Activated CD4-positive, alpha-beta T cell treated with anti-CD3 and anti-CD28 coated beads for 36 hours (primary cell): ENCODE measurements around the gene SLC9C2. TPM values are rescaled to one million over a fixed set of nuclear protein-coding genes. Genes with fewer than 3 reads are reported as not detected.
"Not testable (repeated sequence)": the region's sequence is repeated elsewhere in the genome, so short reads cannot be mapped to it uniquely, and the experiment has no call there.

ENCODE experiments used
- ATAC-seq: fragments of 200-7000 bp; cut with Tn5 transposase; one replicate; pipeline ENCODE4 v1.10.0; 2021; ENCODE audit warnings: mild to moderate bottlenecking, moderate library complexity
- CTCF ChIA-PET: fragments of 350-600 bp; sonication (Branson Sonifier 250); formaldehyde crosslinking; loops from one replicate; lab custom pipeline; 2021; ENCODE audit warnings: antibody characterized with exemption; lab: Charles Lee
- POLR2A ChIA-PET: fragments of 350-600 bp; sonication (Branson Sonifier 250); formaldehyde crosslinking; loops from one replicate; lab custom pipeline; 2021; ENCODE audit warnings: antibody characterized with exemption, inconsistent platforms; lab: Charles Lee
- DNase-seq: peaks from one replicate; pipeline ENCODE4 v3.0.0-alpha.2; 2020
- H3K27ac Mint-ChIP-seq: one replicate; pipeline ENCODE4 v1.8.0; 2021; ENCODE audit warnings: mixed read lengths
- H3K27me3 Mint-ChIP-seq: one replicate; pipeline ENCODE4 v1.8.0; 2021; ENCODE audit warnings: mixed read lengths
- H3K36me3 Mint-ChIP-seq: one replicate; pipeline ENCODE4 v1.8.0; 2021; ENCODE audit warnings: low read depth, mixed read lengths
- H3K4me1 Mint-ChIP-seq: one replicate; pipeline ENCODE4 v1.8.0; 2021; ENCODE audit warnings: mixed read lengths
- H3K4me3 Mint-ChIP-seq: one replicate; pipeline ENCODE4 v1.8.0; 2021; ENCODE audit warnings: mild to moderate bottlenecking, moderate library complexity, mixed read lengths
- H3K9me3 Mint-ChIP-seq: one replicate; pipeline ENCODE4 v1.8.0; 2021; ENCODE audit warnings: low read depth, mixed read lengths
- intact Hi-C, 2 experiments: fragments of 100-400 bp; cut with DNase I in 1 of 2; cut with micrococcal nuclease in 1 of 2; formaldehyde crosslinking; loops; one replicate each; pipeline versions ENCODE4 v1.14.2 to v1.15.1; 2022 to 2024; cut with DNase I, micrococcal nuclease
- total RNA-seq, 2 experiments: library from RNA; stranded (reverse); gene quantifications; one replicate each; pipeline ENCODE4 v1.2.3, GENCODE V29; 2021

SLC9C2 gene
- total RNA-seq, 2 experiments from 2014 or later: not detected

DNA sequence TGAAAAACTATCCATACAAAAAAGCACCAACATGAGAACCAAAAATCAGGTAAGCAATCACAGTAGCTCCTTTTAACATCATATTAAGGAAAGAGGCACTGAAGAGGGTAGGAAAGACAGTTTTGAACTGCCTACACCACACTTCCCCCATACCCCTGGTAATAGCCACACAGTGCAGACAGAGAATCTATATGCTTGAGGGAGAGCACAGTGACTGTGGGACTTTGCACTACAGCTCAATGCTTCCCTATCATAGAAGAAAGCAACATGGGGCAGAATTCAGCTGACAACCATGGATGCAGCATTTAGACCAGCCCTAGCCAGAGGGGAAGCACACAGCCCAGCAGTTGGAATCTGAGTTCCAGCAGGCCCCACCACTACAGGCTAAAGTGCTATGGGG is 24.4 kb upstream of the SLC9C2 start:
- Mint-ChIP-seq H3K27me3 (peaks cover 2% of the 10 kb centered on the region), H3K27ac (no peak overlapping the region), H3K4me1 (no peaks in the 10 kb centered on the region), H3K4me3 (no peak overlapping the region), H3K36me3 (no peaks in the 10 kb centered on the region), H3K9me3 (no peaks in the 10 kb centered on the region)
- POLR2A ChIA-PET: no interaction called here
- ATAC-seq: no peak
- CTCF ChIA-PET: interaction anchor here (1.0 kb wide), 1 partner anchor 196 kb away, joined by 4 read pairs; no protein-coding TSS in a partner anchor
- no peak for DNase-seq
- intact Hi-C loops: no loop called here

DNA sequence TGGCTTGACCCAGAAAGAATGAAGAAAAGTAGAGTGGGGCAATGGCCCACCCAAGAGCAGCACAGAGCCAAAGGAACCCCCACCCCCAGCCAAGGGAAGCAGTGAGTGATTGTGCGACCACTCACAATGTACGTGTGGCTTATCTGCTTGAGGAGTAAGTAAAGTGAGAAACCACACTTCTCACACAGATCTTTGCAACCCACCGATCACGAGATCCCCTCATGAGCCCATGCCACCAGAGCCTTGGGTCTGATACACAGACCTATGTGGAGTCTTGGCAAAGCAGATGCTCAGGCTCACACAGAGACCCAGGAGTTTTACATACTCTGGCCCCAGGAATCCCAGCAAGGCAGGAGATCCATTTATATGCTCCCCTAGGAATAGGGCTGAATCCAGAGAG is 14.0 kb upstream of the SLC9C2 start:
- H3K27me3 Mint-ChIP-seq: peaks cover 10% of the 10 kb centered on the region
- H3K4me1 Mint-ChIP-seq: no peaks in the 10 kb centered on the region
- H3K4me3 Mint-ChIP-seq: no peak overlapping the region
- DNase-seq (no peak), ATAC-seq (no peak)
- peaks cover 3% of the 10 kb centered on the region for H3K36me3 Mint-ChIP-seq
- no peak overlapping the region for H3K27ac Mint-ChIP-seq
- intact Hi-C loops: no loop called here
- POLR2A ChIA-PET: no interaction called here
- CTCF ChIA-PET: no interaction called here
- peaks cover 19% of the 10 kb centered on the region for H3K9me3 Mint-ChIP-seq

DNA sequence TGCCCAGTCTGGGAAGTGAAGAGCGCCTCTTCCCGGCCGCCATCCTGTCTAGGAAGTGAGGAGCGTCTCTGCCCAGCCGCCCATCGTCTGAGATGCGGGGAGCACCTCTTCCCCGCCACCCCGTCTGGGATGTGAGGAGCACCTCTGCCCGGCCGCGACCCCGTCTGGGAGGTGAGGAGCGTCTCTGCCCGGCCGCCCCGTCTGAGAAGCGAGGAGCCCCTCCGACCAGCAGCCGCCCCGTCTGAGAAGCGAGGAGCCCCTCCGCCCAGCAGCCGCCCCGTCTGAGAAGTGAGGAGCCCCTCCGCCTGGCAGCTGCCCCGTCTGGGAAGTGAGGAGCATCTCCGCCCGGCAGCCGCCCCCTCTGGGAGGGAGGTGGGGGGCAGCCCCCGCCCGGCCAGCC is 10.2 kb upstream of the SLC9C2 start:
- intact Hi-C loops, CTCF ChIA-PET: not testable (repeated sequence)

DNA sequence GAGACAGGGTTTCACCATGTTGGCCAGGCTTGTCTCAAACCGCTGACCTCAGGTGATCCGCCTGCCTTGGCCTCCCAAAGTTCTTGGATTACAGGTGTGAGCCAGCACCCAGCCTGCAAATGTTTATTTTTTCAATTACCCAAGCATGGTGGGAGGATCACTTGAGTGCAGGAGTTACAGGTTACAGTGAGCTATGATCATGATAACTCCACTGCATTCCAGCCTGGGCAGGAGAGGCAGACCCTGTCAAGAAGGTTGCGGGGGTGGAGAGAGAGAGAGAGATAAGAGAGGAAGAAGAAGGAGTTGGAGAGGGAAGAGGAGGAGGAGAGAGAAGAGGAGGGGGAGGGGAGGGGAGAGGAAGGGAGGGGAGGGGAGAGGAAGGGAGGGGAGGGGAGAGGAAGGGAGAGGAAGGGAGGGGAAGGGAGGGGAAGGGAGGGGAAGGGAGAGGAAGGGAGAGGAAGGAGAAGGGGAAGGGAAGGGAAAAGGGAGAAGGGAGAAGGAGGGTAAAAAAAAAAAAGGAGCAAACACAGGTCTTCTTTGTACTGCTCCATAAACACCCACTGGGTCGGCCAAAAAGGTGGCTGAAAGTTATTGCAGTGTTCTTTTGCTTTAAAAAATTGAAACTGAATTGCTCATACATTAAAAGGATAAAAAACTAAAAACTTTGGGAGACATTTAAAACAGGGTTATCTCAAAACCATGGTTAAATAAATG is 5.8 kb upstream of the SLC9C2 start:
- intact Hi-C loops: no loop called here
- ChIA-PET POLR2A (no interaction called here), CTCF (interaction anchor here (0.8 kb wide), 1 partner anchor 11 kb away, joined by 3 read pairs; no protein-coding TSS in a partner anchor)
- Mint-ChIP-seq H3K9me3 (no peaks in the 10 kb centered on the region), H3K4me1 (no peaks in the 10 kb centered on the region), H3K27me3 (peaks cover 3% of the 10 kb centered on the region), H3K4me3 (no peak overlapping the region), H3K27ac (no peak overlapping the region), H3K36me3 (no peaks in the 10 kb centered on the region)
- ATAC-seq (no peak), DNase-seq (no peak)

More for the DNA sequence above, 10.2 kb upstream of the SLC9C2 start:
- H3K27me3 Mint-ChIP-seq, DNase-seq, ATAC-seq, H3K4me1 Mint-ChIP-seq, H3K9me3 Mint-ChIP-seq, H3K4me3 Mint-ChIP-seq, H3K36me3 Mint-ChIP-seq, POLR2A ChIA-PET, H3K27ac Mint-ChIP-seq: not testable (repeated sequence)

DNA sequence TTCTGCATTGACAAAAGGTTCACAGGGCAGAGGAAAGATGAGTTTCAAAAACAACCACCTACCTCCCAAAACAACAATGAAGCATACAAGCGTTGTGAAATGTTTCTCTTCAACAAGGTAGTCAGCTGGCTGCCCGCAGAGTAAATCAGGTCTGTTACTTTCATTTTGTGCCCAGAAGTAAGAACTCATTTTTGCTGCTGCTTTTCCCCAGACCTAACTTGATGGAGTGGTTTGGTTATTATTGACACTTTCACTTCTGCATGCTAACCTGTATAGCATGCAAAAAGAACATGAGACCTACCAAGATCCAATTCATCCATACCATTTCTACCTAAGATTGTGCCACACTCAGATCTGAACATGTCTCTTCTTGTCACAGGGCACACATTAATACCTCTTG is 1.3 kb downstream of the SLC9C2 start:
- CTCF ChIA-PET: interaction anchor here (0.6 kb wide), 1 partner anchor 28 kb away, joined by 3 read pairs; no protein-coding TSS in a partner anchor
- Mint-ChIP-seq H3K4me1 (no peaks in the 10 kb centered on the region), H3K9me3 (no peaks in the 10 kb centered on the region), H3K27ac (no peak overlapping the region), H3K27me3 (peaks cover 3% of the 10 kb centered on the region), H3K36me3 (no peaks in the 10 kb centered on the region), H3K4me3 (no peak overlapping the region)
- POLR2A ChIA-PET: no interaction called here
- intact Hi-C loops: no loop called here
- no peak for DNase-seq
- ATAC-seq: no peak

DNA sequence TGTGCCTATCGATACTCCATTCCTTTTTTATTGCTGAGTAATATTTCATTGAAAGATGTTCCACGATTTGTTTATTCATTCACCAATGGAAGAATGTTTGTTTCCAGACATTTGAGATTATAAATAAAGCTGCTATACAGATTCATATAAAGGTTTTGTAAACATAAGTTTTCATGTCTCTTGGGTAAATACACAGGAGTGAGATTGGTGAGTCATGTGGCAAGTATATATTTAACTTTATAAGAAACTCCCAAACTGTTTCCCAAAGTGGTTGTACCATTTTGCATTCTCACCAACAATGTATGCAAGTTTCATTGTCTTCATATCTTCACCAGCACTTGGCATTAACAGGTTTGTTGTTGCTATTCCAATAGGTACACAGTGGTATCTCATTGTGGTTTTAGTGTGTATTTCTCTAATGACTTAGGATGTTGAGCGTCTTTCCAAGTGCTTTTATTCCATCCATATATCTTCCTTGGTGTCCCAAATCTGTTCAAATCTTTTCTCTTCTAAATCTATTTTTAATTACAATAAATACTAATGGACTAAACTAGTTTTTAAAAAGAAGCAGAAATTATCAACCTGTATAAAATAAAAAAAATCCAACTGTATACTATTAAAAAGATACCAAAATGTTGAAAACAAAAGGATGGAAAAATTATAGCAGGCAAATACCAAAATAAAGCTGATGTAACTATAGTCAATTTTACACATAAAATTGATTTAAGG is 6.6 kb downstream of the SLC9C2 start:
- peaks cover 2% of the 10 kb centered on the region for H3K27me3 Mint-ChIP-seq
- ChIA-PET POLR2A (no interaction called here), CTCF (no interaction called here)
- no peak overlapping the region for H3K4me3 Mint-ChIP-seq
- H3K9me3 Mint-ChIP-seq: no peaks in the 10 kb centered on the region
- no peak for DNase-seq
- H3K4me1 Mint-ChIP-seq: no peaks in the 10 kb centered on the region
- H3K27ac Mint-ChIP-seq: no peak overlapping the region
- intact Hi-C loops: no loop called here
- ATAC-seq: no peak
- H3K36me3 Mint-ChIP-seq: no peaks in the 10 kb centered on the region

DNA sequence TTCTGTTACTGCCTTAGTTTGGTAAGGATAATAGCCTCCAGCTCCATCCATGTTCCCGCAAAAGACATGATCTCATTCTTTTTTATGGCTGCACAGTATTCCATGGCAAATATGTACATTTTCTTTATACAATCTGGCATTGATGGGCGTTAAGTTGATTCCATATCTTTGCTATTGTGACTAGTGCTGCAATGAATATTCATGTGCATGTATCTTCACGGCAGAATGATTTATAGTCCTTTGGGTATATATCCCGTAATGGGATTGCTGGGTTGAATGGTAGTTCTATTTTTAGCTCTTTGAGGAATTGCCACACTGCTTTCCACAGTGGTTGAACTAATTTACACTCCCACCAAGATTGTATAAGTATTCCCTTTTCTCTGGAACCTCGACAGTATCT is 11.7 kb downstream of the SLC9C2 start:
- POLR2A ChIA-PET, H3K4me3 Mint-ChIP-seq, H3K4me1 Mint-ChIP-seq, H3K36me3 Mint-ChIP-seq, H3K9me3 Mint-ChIP-seq, DNase-seq, H3K27ac Mint-ChIP-seq, intact Hi-C loops, ATAC-seq, H3K27me3 Mint-ChIP-seq: not testable (repeated sequence)
- CTCF ChIA-PET: interaction anchor here (1.4 kb wide), 1 partner anchor 161 kb away, joined by 3 read pairs; no protein-coding TSS in a partner anchor

DNA sequence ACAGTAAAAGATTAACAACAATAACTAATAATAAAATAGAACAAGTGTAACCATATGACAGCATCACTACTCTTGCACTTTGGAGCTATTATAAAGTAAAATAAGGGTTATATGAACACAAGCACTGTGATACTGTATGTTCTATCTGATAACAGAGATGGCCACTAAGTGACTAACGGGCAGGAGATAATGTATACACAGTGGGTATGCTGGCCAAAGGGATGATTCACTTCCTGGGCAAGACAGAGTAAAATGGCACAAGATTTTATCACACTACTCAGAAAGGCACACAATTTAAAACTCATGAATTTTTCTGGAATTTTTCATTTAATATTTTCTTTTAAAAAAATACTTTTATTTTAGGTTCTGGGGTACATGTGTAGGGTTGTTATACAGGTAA is 12.3 kb downstream of the SLC9C2 start:
- H3K9me3 Mint-ChIP-seq: no peaks in the 10 kb centered on the region
- H3K36me3 Mint-ChIP-seq: no peaks in the 10 kb centered on the region
- H3K27ac Mint-ChIP-seq: no peak overlapping the region
- no peak for DNase-seq
- intact Hi-C loops: no loop called here
- ATAC-seq: no peak
- ChIA-PET POLR2A (no interaction called here), CTCF (no interaction called here)
- no peaks in the 10 kb centered on the region for H3K4me1 Mint-ChIP-seq
- H3K4me3 Mint-ChIP-seq: no peak overlapping the region
- H3K27me3 Mint-ChIP-seq: peaks cover 2% of the 10 kb centered on the region

DNA sequence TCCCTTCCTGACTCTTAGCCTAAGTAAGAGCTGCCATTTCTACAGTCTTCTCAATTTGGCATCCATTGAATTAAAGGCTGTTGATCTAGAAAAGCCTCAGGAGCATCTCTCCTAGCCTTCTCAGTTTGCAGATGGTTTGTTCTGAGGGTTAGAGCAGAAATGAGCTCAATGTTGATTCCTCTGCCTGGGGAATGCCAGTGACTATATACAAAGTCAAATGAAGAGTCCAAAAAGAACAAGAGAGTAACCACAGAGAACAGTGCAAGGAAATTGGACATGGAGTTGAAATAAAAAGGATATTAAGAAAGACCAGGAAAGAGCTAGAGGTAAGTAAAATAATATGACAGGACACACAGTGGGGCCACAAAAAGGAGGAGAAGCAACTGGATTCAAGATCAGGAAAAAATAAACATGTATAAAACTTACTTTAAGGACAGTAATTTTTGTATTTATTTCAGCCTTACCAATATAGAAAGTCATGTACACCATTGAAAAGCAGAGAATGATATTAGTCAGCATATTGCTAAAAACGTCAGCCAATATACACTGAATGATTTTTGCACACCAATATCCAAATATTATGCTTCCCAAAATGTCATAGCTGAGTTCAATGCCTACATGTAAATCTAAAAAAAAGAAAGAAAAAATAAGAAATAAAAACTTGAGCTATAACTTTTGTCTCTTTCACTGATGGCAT is 21.3 kb downstream of the SLC9C2 start:
- CTCF ChIA-PET: interaction anchor here (1.0 to 1.8 kb wide), 4 partner anchors 10 to 151 kb away, joined by 3 to 5 read pairs (median 3); no protein-coding TSS in a partner anchor
- POLR2A ChIA-PET: interaction anchor here (0.6 kb wide), 1 partner anchor 74 kb away, joined by 4 read pairs; no protein-coding TSS in a partner anchor
- Mint-ChIP-seq H3K36me3 (no peaks in the 10 kb centered on the region), H3K27me3 (peaks cover 2% of the 10 kb centered on the region), H3K9me3 (no peaks in the 10 kb centered on the region), H3K27ac (no peak overlapping the region), H3K4me3 (no peak overlapping the region), H3K4me1 (peaks cover 5% of the 10 kb centered on the region)
- ATAC-seq (peak; percentile 69), DNase-seq (no peak)
- intact Hi-C loops: loop anchor here in 1 of 2 experiments (10.0 kb wide), 1 partner anchor 63 kb away; no protein-coding TSS in a partner anchor

DNA sequence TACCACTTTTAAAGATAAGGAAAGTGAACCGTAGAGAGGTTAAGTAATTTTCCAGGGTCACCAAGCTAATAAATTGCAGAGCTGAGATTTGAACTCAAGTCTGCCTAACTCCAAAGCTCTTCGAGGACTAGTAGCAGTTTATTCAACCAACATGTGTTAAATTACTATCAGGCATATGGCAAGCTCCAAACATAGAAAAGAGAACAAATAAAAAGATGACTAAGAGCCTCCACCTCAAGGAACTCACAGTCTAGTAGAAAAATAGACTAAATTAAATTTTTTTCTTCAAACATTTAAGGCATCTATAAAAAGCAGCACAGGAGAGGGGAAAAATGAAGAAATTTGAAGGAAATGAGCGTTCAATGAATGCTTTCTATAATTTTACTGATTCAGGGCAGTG is 22.2 kb downstream of the SLC9C2 start:
- no peaks in the 10 kb centered on the region for H3K36me3 Mint-ChIP-seq
- H3K27me3 Mint-ChIP-seq: peaks cover 2% of the 10 kb centered on the region
- H3K4me3 Mint-ChIP-seq: no peak overlapping the region
- ChIA-PET POLR2A (interaction anchor here (0.6 kb wide), 1 partner anchor 73 kb away, joined by 4 read pairs; no protein-coding TSS in a partner anchor), CTCF (interaction anchor here (0.6 to 1.3 kb wide), 3 partner anchors 150 to 1491 kb away, joined by 3 to 4 read pairs (median 3); no protein-coding TSS in a partner anchor)
- no peak for DNase-seq
- ATAC-seq: no peak
- H3K9me3 Mint-ChIP-seq: no peaks in the 10 kb centered on the region
- intact Hi-C loops: loop anchor here in 1 of 2 experiments (10.0 kb wide), 1 partner anchor 64 kb away; no protein-coding TSS in a partner anchor
- peaks cover 5% of the 10 kb centered on the region for H3K4me1 Mint-ChIP-seq
- H3K27ac Mint-ChIP-seq: no peak overlapping the region

DNA sequence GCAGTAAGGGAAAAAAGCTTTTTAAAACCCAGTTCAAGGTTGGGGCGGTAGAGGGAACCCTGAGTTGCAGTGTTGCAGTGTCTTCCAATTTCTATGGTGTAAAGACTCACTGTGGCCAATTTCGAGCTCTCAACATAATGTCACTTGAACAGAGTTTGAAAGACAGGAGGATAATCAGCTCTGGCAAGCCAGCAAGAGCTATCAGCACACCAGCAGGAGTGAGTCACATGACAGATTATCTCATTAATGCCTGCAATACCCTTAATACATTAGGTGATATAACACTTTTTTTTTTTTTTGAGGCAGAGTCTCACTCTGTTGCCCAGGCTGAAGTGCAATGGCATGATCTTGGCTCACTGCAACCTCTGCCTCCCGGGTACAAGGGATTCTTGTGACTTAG is 22.8 kb downstream of the SLC9C2 start:
- H3K27ac Mint-ChIP-seq: no peak overlapping the region
- no peak for ATAC-seq
- no peaks in the 10 kb centered on the region for H3K9me3 Mint-ChIP-seq
- no peak for DNase-seq
- no peaks in the 10 kb centered on the region for H3K36me3 Mint-ChIP-seq
- H3K4me1 Mint-ChIP-seq: peaks cover 5% of the 10 kb centered on the region
- no peak overlapping the region for H3K4me3 Mint-ChIP-seq
- intact Hi-C loops: loop anchor here in 1 of 2 experiments (10.0 kb wide), 1 partner anchor 65 kb away; no protein-coding TSS in a partner anchor
- POLR2A ChIA-PET: interaction anchor here (0.6 kb wide), 1 partner anchor 176 kb away, joined by 11 read pairs; no protein-coding TSS in a partner anchor
- H3K27me3 Mint-ChIP-seq: peaks cover 2% of the 10 kb centered on the region
- CTCF ChIA-PET: interaction anchor here (0.6 kb wide), 1 partner anchor 1491 kb away, joined by 3 read pairs; no protein-coding TSS in a partner anchor
